ENCODE measurements around the gene MEGF11.

DNA sequence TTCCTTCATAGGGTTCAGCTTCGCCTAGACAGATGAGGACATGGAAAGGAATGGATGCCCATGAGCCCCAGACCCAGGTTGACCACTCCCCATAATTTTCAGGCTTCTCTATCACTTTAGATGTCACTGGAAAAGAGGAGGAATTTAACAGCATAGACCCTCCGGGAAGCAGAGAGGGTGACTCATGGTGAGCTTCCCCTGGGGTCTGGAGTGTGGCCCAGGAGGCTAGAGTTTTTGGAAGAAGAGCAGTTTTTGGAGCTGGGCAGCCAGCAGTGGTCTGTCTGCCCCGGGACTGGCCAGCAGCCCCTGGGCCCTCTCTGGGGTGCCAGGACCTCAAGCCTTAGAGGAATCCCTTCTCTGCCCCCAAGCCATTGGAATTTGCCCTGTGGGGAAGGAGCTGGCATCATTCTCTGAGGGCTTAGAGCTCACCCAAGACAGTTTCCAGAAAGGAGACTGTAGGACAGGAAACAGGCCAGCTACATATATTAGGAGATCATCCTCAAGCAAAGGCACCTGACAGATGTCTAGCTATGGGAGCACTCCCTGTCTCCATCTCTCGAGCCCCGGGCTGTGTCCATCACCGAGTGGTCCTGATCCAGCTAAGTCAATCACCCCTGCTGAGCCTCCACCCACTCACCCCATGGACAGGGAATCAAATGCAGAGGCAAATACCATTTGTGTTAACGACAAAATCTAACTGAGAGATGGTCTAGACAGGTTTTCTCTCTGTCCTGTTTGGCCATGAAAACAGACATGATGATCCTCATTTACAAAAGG is 67.3 kb downstream of the MEGF11 start:
- no peak for TF ChIP-seq POLR2A (IDR thresholded peaks at IDR 0.05)
- no peak for TF ChIP-seq CTCF (IDR thresholded peaks at IDR 0.05)
- TF ChIP-seq EP300 (IDR thresholded peaks at IDR 0.05), result no peak
- TF ChIP-seq POLR2AphosphoS5 (IDR thresholded peaks at IDR 0.05), result no peak
